Keratinocyte (primary cell): ENCODE data around the gene DLGAP1.

ENCODE experiments used
- CTCF ChIP-seq, 3 experiments: IDR thresholded peaks in 1 of 3; conservative IDR thresholded peaks in 1 of 3; optimal IDR thresholded peaks in 1 of 3; 2 replicates in 2 of 3; 3 replicates in 1 of 3; pipeline versions ENCODE3 to v1.5.1; 2011; ENCODE audit warnings: low read length in 3 of 3, mild to moderate bottlenecking in 3 of 3, moderate library complexity in 2 of 3, control low read depth in 1 of 3, inconsistent platforms in 1 of 3; ENCODE audit not compliant: insufficient read depth in 2 of 3; ENCODE audit errors: extremely low read depth in 1 of 3
- EZH2 ChIP-seq: IDR thresholded peaks from one replicate; pipeline ENCODE4 v1.6.1; 2012; ENCODE audit warnings: inconsistent platforms, mild to moderate bottlenecking, low read length, moderate library complexity

- no peak for TF ChIP-seq CTCF (optimal IDR thresholded peaks at IDR 0.05 in 1 of 3, IDR thresholded peaks at IDR 0.05 in 1 of 3, conservative IDR thresholded peaks at IDR 0.05 in 1 of 3; ENCODE audit: extremely low read depth in 1 of 3, insufficient read depth in 2 of 3, low read length in 3 of 3)
- no peak for TF ChIP-seq EZH2
Observed at GRCh38 chr18:4004183-4004829, 450.8 kb downstream of the DLGAP1 start.
